ENCODE data around the gene AJAP1. TPM values are rescaled to one million over a fixed set of nuclear protein-coding genes. Genes with fewer than 3 reads are reported as not detected.

AJAP1 gene
- total RNA-seq, 4 donors from 2014 or later, result under 0.01 to 0.21 (median 0.10) TPM

DNA sequence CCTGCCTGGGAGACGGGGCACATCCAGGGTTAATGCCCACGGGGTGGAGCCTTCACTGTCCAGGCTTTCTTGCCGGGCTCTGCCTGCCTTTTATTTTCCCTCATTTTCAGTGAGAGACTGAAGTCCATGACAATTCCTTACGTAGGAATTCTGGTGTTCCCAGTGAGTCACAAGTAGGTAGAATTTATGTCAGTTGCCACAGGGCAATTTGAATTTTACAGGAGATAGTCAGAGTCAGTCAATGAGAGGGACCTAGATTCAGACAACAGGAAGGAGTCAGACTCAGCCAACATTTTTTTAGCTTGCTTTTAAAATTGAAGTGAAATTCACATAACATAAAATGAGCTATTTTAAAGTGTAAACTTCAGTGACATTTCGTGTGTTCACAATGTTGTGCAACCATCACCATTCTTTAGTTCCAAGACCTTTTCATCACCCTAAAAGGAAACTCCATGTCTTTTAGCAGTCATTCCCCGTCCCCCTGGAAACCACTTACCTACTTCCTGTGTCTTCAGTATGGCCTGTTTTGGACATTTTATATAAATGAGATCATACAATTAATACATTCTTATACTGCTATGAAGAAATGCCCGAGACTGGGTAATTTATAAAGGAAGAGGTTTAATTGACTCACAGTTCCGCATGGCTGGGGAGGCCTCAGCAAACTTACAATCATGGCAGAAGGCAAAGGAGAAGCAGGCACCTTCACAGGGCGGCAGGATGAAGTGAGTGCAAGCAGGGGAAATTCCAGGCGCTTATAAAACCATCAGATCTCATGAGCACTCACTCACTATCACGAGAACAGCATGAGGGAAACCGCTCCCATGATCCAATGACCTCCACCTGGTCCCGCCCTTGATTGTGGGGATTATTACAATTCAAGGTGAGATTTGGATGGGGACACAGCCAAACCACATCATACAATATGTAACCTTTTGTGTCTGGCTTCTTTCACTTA, 14.6 kb downstream of the AJAP1 start:
- Histone ChIP-seq H3K27me3 (no peaks in the 10 kb centered on the region), H3K4me3 (no peak overlapping the region), H3K4me1 (no peaks in the 10 kb centered on the region), H3K27ac (no peak overlapping the region), H3K36me3 (no peaks in the 10 kb centered on the region), H3K9me3 (peaks cover 0 to 3% (median 0%) of the 10 kb centered on the region in 4 donors)
- TF ChIP-seq POLR2A (IDR thresholded peaks at IDR 0.05), result no peak
- TF ChIP-seq CTCF (IDR thresholded peaks at IDR 0.05), result no peak
- TF ChIP-seq EP300 (IDR thresholded peaks at IDR 0.05), result no peak
- WGBS, 2 donors, result 57% methylated on average over 13 of the region's 13 CpGs
- DNase-seq (ENCODE audit: low spot score in 2 of 2), result no peak

DNA sequence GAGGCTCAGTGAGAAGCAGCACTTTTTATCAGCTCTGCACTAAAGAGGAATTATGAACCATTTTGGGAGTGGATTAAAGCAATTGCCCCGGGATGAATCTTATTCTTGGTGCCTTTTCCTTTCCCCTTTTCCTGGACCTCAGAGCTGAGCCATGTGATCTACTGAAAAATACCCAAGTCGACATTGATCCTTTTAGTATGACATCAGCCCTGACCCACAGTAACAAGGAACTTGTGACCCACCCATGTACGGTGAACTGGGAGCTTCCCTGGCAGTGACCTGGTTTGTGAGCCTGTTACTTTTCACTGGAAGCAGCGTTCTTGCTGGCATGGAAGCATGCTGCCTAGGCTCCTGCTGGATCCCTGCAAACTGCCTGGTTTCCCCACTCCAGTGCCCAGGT, 15.9 kb downstream of the AJAP1 start:
- no peak overlapping the region for H3K4me3 ChIP-seq
- H3K27ac ChIP-seq, result no peak overlapping the region
- no peaks in the 10 kb centered on the region for H3K36me3 ChIP-seq
- no peaks in the 10 kb centered on the region for H3K27me3 ChIP-seq
- H3K9me3 ChIP-seq, result peaks cover 0 to 3% (median 0%) of the 10 kb centered on the region in 4 donors
- 37 to 54% methylated on average over 3 to 4 of the region's 4 CpGs for WGBS, 2 donors
- no peak for DNase-seq (ENCODE audit: low spot score in 2 of 2)
- no peaks in the 10 kb centered on the region for H3K4me1 ChIP-seq
- TF ChIP-seq EP300 (IDR thresholded peaks at IDR 0.05) (no peak), POLR2A (IDR thresholded peaks at IDR 0.05) (no peak), CTCF (IDR thresholded peaks at IDR 0.05) (no peak)

- Histone ChIP-seq H3K27me3 (no peaks in the 10 kb centered on the region), H3K36me3 (no peaks in the 10 kb centered on the region), H3K27ac (no peak overlapping the region), H3K4me1 (no peaks in the 10 kb centered on the region), H3K4me3 (no peak overlapping the region), H3K9me3 (peaks cover 0 to 2% (median 0%) of the 10 kb centered on the region in 4 donors)
- TF ChIP-seq POLR2A (IDR thresholded peaks at IDR 0.05), result no peak
- no peak for TF ChIP-seq EP300 (IDR thresholded peaks at IDR 0.05)
- no peak for TF ChIP-seq CTCF (IDR thresholded peaks at IDR 0.05)
- DNase-seq (ENCODE audit: low spot score in 2 of 2), result no peak
- 82 to 83% methylated on average over 13 of the region's 13 CpGs for WGBS, 2 donors
Measured at GRCh38 chr1:4671828-4672227, 17.4 kb downstream of the AJAP1 start.

- Histone ChIP-seq H3K36me3 (no peaks in the 10 kb centered on the region), H3K27me3 (no peaks in the 10 kb centered on the region), H3K9me3 (peaks cover 0 to 9% (median 0%) of the 10 kb centered on the region in 4 donors), H3K4me1 (no peaks in the 10 kb centered on the region), H3K27ac (no peak overlapping the region), H3K4me3 (no peak overlapping the region)
- TF ChIP-seq CTCF (IDR thresholded peaks at IDR 0.05) (no peak), EP300 (IDR thresholded peaks at IDR 0.05) (no peak), POLR2A (IDR thresholded peaks at IDR 0.05) (no peak)
- 63 to 73% methylated on average over 8 to 9 of the region's 9 CpGs for WGBS, 2 donors
- no peak for DNase-seq (ENCODE audit: low spot score in 2 of 2)
Measured at GRCh38 chr1:4673494-4673893, 19.1 kb downstream of the AJAP1 start.

DNA sequence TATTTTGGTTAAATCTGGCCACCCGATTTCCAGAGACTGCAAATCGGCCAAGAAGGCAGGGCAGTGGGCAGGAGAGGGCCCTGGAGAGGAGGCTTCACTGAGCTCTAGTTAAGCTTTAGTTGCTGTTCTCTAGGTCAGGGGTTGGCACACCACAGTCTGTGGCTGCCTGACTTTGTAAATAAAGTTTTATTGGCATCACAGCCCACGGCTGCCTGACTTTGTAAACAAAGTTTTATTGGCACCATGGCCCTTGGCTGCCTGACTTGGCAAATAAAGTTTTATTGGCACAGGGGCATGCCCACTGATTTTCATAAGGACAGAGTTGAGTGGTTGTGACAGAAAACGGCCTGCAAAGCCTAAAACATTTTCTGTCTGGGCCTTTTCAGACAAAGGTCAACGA, 19.7 kb downstream of the AJAP1 start:
- WGBS, 2 donors, result 74 to 77% methylated on average over 5 of the region's 5 CpGs
- Histone ChIP-seq H3K27me3 (no peaks in the 10 kb centered on the region), H3K36me3 (no peaks in the 10 kb centered on the region), H3K4me1 (no peaks in the 10 kb centered on the region), H3K27ac (no peak overlapping the region), H3K4me3 (no peak overlapping the region), H3K9me3 (peaks cover 0 to 15% (median 0%) of the 10 kb centered on the region in 4 donors)
- DNase-seq (ENCODE audit: low spot score in 2 of 2), result no peak
- TF ChIP-seq POLR2A (IDR thresholded peaks at IDR 0.05) (no peak), EP300 (IDR thresholded peaks at IDR 0.05) (no peak), CTCF (IDR thresholded peaks at IDR 0.05) (no peak)
